Retinal pigment epithelial cell (primary cell): Measurements from ENCODE around the gene OR52D1.

ENCODE experiments used
- DNase-seq: peaks from one replicate; pipeline ENCODE4 v3.0.0-alpha.2; 2010; ENCODE audit warnings: low read depth
- H3K4me3 ChIP-seq: 2 replicates; pipeline ENCODE4 v1.5.1; 2011; ENCODE audit warnings: mild to moderate bottlenecking, low read length, control low read depth, moderate library complexity
- TF ChIP-seq, protein P1 (sequence below): conservative IDR thresholded peaks from 2 replicates; pipeline ENCODE4 v1.5.1; 2011; ENCODE audit warnings: low read depth, low read length, control low read depth, inconsistent platforms

The OR52D1 gene

DNA sequence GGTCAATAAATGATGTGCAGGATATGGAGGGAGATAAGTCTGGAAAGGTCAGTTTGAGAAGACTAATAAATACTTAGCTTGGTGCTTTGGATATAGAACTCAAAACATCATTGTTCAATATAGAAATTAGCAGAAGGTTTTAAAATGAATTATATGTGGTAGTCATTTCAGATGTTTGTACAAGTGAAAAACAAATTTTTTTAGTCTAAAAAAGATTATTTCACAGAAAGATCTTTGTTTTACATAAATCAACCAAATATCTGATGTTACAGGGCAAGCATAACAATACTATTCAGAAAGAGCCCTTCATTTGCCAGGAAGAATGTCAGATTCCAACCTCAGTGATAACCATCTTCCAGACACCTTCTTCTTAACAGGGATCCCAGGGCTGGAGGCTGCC, at the start of gene OR52D1:
Gene OR52D1 (plus strand): TSS at position 301 of the 400 bp plus-strand sequence. CDS start 22 bp downstream, at position 323.
- TF ChIP-seq, protein P1, sequence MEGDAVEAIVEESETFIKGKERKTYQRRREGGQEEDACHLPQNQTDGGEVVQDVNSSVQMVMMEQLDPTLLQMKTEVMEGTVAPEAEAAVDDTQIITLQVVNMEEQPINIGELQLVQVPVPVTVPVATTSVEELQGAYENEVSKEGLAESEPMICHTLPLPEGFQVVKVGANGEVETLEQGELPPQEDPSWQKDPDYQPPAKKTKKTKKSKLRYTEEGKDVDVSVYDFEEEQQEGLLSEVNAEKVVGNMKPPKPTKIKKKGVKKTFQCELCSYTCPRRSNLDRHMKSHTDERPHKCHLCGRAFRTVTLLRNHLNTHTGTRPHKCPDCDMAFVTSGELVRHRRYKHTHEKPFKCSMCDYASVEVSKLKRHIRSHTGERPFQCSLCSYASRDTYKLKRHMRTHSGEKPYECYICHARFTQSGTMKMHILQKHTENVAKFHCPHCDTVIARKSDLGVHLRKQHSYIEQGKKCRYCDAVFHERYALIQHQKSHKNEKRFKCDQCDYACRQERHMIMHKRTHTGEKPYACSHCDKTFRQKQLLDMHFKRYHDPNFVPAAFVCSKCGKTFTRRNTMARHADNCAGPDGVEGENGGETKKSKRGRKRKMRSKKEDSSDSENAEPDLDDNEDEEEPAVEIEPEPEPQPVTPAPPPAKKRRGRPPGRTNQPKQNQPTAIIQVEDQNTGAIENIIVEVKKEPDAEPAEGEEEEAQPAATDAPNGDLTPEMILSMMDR: no peak
- H3K4me3 ChIP-seq: no peak within 1 kb of the TSS
- DNase-seq: no peak

DNA sequence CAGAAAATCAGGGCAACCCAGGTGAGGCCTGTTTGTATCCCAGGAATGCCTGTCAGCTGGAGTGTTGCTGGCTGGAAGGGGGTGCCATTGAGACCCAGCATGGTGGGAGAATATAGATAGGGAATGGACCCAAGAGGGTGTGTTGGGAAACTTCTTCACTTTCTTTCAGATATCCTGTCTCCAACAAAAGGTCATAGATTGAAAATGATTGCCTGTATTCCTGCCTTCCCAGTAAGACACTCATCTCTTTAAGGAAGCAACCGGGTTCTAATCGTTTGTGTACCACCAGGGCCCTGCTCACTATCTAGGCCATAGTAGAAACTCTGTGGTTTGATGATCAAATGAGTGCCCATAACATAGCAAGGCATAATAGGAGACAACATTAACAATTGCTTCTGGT, 47.1 kb upstream of the OR52D1 start, which contains the start of gene OR51I1:
Gene OR51I1 (minus strand): TSS at position 101 of the 400 bp plus-strand sequence. CDS start 0 bp downstream, at position 101.
- H3K4me3 ChIP-seq: no peak within 1 kb of the TSS
- DNase-seq: no peak
- TF ChIP-seq, protein P1: no peak

DNA sequence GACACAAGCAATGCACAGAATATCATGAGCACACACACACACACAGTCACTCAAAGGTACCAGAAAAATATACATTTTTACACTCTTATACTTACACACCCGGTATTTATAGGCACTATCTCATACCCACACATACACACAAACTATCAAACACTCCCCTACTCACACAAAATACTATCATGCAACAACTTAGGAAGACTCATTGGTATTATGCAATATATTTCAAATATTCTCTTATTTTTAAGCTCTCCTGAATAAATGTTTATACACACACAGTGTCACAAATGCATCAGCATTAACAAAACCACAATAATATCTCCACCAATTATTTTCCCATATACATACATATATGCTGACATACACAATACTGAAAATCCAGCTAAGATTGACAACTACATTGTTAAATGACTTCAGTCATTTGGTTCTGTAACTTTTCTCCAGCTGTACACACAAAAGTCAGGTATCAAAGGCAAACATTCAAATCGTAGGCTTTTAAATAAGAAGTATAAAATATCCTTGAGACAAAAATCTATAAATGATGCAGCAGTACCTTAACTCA, 44.6 kb upstream of the OR52D1 start:
- DNase-seq: no peak
- H3K4me3 ChIP-seq: no peak overlapping the region
- TF ChIP-seq, protein P1: no peak

- no peak for DNase-seq
- H3K4me3 ChIP-seq: no peak within 1 kb of the TSS
- TF ChIP-seq, protein P1: no peak
These were observed 39.5 kb upstream of the OR52D1 start, which contains the start of gene OR51I2 for GRCh38 chr11:5449023-5449422. Gene OR51I2 (plus strand): TSS chr11:5449323. CDS start chr11:5453489, 4,166 bp downstream.

GRCh38 chr11:5449432-5449831, 39.1 kb upstream of the OR52D1 start:
- TF ChIP-seq, protein P1: no peak

GRCh38 chr11:5460983-5461621, 27.4 kb upstream of the OR52D1 start:
- DNase-seq: no peak
- TF ChIP-seq, protein P1: no peak
- no peak overlapping the region for H3K4me3 ChIP-seq

More at GRCh38 chr11:5449432-5449831, 39.1 kb upstream of the OR52D1 start:
- no peak overlapping the region for H3K4me3 ChIP-seq
- DNase-seq: no peak

- no peak for DNase-seq
- TF ChIP-seq, protein P1: no peak
- no peak overlapping the region for H3K4me3 ChIP-seq
These were observed 21.0 kb upstream of the OR52D1 start for GRCh38 chr11:5467527-5467926.
